SHP77 treated with DMSO at 0.1 percent for 48 hours (cell line): ENCODE measurements around the gene LRP1B.
"Not testable (repeated sequence)": the region's sequence is repeated elsewhere in the genome, so short reads cannot be mapped to it uniquely, and the experiment has no call there.

Experiments
- DNase-seq: peaks from one replicate; lab custom pipeline; 2025; lab: John Stamatoyannopoulos, UW

LRP1B gene

GRCh38 chr2:140427033-140427432 is 1703.8 kb downstream of the LRP1B start:
- not testable (repeated sequence) for DNase-seq

GRCh38 chr2:140424471-140424870 is 1706.3 kb downstream of the LRP1B start:
- DNase-seq = no peak

- no peak for DNase-seq
Measured at GRCh38 chr2:140422759-140423158, 1708.1 kb downstream of the LRP1B start.

- no peak for DNase-seq
Measured at GRCh38 chr2:140417504-140417903, 1713.3 kb downstream of the LRP1B start.

- no peak for DNase-seq
Measured at GRCh38 chr2:140416577-140416976, 1714.2 kb downstream of the LRP1B start.

GRCh38 chr2:140415035-140415434 is 1715.8 kb downstream of the LRP1B start:
- DNase-seq = not testable (repeated sequence)

- DNase-seq = no peak
Measured at GRCh38 chr2:140410695-140411094, 1720.1 kb downstream of the LRP1B start.

- DNase-seq = no peak
Measured at GRCh38 chr2:140401056-140401455, 1729.8 kb downstream of the LRP1B start.

GRCh38 chr2:140392824-140393223 is 1738.0 kb downstream of the LRP1B start:
- DNase-seq = no peak

- no peak for DNase-seq
Measured at GRCh38 chr2:140384946-140385345, 1745.9 kb downstream of the LRP1B start.

GRCh38 chr2:140383781-140384180 is 1747.0 kb downstream of the LRP1B start:
- DNase-seq = no peak

GRCh38 chr2:140376686-140377085 is 1754.1 kb downstream of the LRP1B start:
- DNase-seq = no peak

GRCh38 chr2:140363131-140363530 is 1767.7 kb downstream of the LRP1B start:
- DNase-seq = no peak

- no peak for DNase-seq
Measured at GRCh38 chr2:140362361-140362760, 1768.5 kb downstream of the LRP1B start.

- no peak for DNase-seq
Measured at GRCh38 chr2:140359056-140359771, 1771.6 kb downstream of the LRP1B start.

- DNase-seq = no peak
Measured at GRCh38 chr2:140356697-140357096, 1774.1 kb downstream of the LRP1B start.

GRCh38 chr2:140355511-140356090 is 1775.2 kb downstream of the LRP1B start:
- DNase-seq = no peak

- DNase-seq = no peak
Measured at GRCh38 chr2:140354544-140354943, 1776.3 kb downstream of the LRP1B start.

GRCh38 chr2:140353541-140353940 is 1777.3 kb downstream of the LRP1B start:
- no peak for DNase-seq

GRCh38 chr2:140351692-140352091 is 1779.1 kb downstream of the LRP1B start:
- DNase-seq = no peak

GRCh38 chr2:140349695-140350094 is 1781.1 kb downstream of the LRP1B start:
- no peak for DNase-seq

- DNase-seq = no peak
Measured at GRCh38 chr2:140348826-140349225, 1782.0 kb downstream of the LRP1B start.

GRCh38 chr2:140344838-140345237 is 1786.0 kb downstream of the LRP1B start:
- no peak for DNase-seq

GRCh38 chr2:140344266-140344665 is 1786.5 kb downstream of the LRP1B start:
- DNase-seq = not testable (repeated sequence)
